SH-SY5Y (cell line): ENCODE results near the gene VOPP1.

Experiments used
- GATA2 ChIP-seq: IDR thresholded peaks from 2 replicates; pipeline ENCODE4 v1.6.1; 2011; ENCODE audit warnings: mild to moderate bottlenecking, low read depth, low read length
- GATA3 ChIP-seq: IDR thresholded peaks from 2 replicates; pipeline ENCODE4 v1.6.1; 2011; ENCODE audit warnings: low read depth, mild to moderate bottlenecking, low read length, moderate library complexity

GRCh38 chr7:55550010-55550663 lies 22.2 kb downstream of the VOPP1 start:
- TF ChIP-seq GATA2 (no peak), GATA3 (no peak)
